Measurements from ENCODE around the gene NAA80.

- TF ChIP-seq MYC (IDR thresholded peaks at IDR 0.05; ENCODE audit: low read depth, low read length): no peak
- TF ChIP-seq POLR2A (IDR thresholded peaks at IDR 0.05; ENCODE audit: low read depth, low read length): no peak
These were observed 22.3 kb upstream of the NAA80 start for GRCh38 chr3:50321336-50322114.

All from endothelial cell of umbilical vein (primary cell).